ENCODE measurements around the gene FGF6. TPM values are rescaled to one million over a fixed set of nuclear protein-coding genes. Genes with fewer than 3 reads are reported as not detected.
"Not testable (repeated sequence)": the region's sequence is repeated elsewhere in the genome, so short reads cannot be mapped to it uniquely, and the experiment has no call there.

FGF6 gene
- total RNA-seq, 1 donor, result not detected

DNA sequence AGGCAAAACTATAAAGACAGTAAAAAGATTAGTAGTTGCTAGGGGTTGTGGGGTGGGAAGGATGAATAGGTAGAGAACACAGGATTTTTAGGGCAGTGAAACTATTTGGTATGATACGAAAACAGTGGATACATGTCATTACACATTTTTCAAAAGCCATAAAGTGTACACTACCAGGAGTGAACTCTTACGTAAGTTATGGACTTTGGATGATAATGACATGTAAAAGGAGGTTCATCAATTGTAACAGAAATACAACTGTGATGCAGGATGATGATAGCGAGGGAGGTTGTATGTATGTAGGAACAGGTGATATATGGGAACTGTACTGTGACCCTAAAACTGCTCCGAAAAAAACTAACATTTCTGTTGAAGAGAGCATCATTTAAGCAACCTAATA is 15.1 kb upstream of the FGF6 start:
- no peaks in the 10 kb centered on the region for H3K27me3 ChIP-seq (ENCODE audit: insufficient read depth, low read length)
- TF ChIP-seq, protein P1, sequence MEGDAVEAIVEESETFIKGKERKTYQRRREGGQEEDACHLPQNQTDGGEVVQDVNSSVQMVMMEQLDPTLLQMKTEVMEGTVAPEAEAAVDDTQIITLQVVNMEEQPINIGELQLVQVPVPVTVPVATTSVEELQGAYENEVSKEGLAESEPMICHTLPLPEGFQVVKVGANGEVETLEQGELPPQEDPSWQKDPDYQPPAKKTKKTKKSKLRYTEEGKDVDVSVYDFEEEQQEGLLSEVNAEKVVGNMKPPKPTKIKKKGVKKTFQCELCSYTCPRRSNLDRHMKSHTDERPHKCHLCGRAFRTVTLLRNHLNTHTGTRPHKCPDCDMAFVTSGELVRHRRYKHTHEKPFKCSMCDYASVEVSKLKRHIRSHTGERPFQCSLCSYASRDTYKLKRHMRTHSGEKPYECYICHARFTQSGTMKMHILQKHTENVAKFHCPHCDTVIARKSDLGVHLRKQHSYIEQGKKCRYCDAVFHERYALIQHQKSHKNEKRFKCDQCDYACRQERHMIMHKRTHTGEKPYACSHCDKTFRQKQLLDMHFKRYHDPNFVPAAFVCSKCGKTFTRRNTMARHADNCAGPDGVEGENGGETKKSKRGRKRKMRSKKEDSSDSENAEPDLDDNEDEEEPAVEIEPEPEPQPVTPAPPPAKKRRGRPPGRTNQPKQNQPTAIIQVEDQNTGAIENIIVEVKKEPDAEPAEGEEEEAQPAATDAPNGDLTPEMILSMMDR (IDR thresholded peaks at IDR 0.05; ENCODE audit: extremely low read depth, low read depth, low read length), result no peak

DNA sequence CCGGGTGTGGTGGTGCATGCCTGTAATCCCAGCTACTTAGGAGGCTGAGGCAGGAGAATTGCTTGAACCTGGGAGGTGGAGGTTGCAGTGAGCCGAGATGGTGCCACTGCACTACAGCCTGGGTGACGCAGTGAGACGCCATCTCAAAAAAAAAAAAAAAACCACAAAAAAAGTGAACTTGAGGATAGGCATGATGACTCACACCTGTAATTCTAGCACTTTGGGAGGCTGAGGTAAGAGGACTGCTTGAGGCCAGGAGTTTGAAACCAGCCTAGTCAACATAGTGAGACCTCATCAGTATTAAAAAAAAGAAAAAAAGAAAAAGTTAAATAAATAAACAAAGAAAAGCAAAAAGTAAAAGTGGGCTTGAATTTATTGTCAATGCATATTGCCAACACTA is 10.2 kb upstream of the FGF6 start:
- not testable (repeated sequence) for H3K79me2 ChIP-seq (ENCODE audit: insufficient read depth, low read length); H3K27ac ChIP-seq (ENCODE audit: low read depth, low read length); DNase-seq (ENCODE audit: insufficient read length, low spot score, missing footprints); H3K4me2 ChIP-seq (ENCODE audit: insufficient read depth, low read length); H4K20me1 ChIP-seq (ENCODE audit: insufficient read depth, low read length); H3K4me1 ChIP-seq (ENCODE audit: insufficient read depth, low read length); H3K27me3 ChIP-seq (ENCODE audit: insufficient read depth, low read length); H2AFZ ChIP-seq (ENCODE audit: low read length); H3K4me3 ChIP-seq (ENCODE audit: insufficient read depth, low read length); H3K9me3 ChIP-seq (ENCODE audit: low read depth, low read length); H3K36me3 ChIP-seq (ENCODE audit: insufficient read depth, low read length)

More for the DNA sequence above, 15.1 kb upstream of the FGF6 start:
- no peak overlapping the region for H3K4me3 ChIP-seq (ENCODE audit: insufficient read depth, low read length)
- H3K4me2 ChIP-seq (ENCODE audit: insufficient read depth, low read length), result no peak overlapping the region
- no peak overlapping the region for H2AFZ ChIP-seq (ENCODE audit: low read length)
- no peaks in the 10 kb centered on the region for H3K36me3 ChIP-seq (ENCODE audit: insufficient read depth, low read length)
- no peaks in the 10 kb centered on the region for H3K9me3 ChIP-seq (ENCODE audit: low read depth, low read length)
- DNase-seq (ENCODE audit: insufficient read length, low spot score, missing footprints), result no peak
- H3K27ac ChIP-seq (ENCODE audit: low read depth, low read length), result no peak overlapping the region
- H3K4me1 ChIP-seq (ENCODE audit: insufficient read depth, low read length), result no peaks in the 10 kb centered on the region
- no peaks in the 10 kb centered on the region for H3K79me2 ChIP-seq (ENCODE audit: insufficient read depth, low read length)
- no peaks in the 10 kb centered on the region for H4K20me1 ChIP-seq (ENCODE audit: insufficient read depth, low read length)

DNA sequence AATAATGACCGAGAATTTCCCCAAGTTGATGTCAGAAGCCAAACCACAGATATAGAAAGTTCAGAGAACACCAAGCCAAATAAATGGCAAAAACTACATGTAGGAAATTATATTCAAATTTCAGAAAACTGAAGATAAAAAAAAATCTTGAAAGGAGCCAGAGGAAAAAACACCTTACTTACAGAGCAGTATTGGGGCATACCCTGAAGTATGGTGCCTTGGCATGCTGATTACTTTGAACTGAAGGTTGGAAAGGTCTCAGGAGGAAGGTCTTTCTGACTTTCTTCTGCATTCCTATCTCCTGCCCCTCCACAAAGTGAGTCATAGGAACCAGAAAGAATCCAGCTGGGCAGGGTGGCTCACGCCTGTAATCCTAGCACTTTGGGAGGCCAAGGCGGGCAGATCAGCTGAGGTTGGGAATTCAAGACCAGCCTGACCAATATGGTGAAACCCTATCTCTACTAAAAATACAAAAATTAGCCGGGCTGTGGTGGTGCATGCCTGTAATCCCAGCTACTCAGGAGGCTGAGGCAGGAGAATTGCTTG is 8.8 kb upstream of the FGF6 start:
- DNase-seq (ENCODE audit: insufficient read length, low spot score, missing footprints), result no peak
- Histone ChIP-seq H3K27me3 (ENCODE audit: insufficient read depth, low read length) (peaks cover 5% of the 10 kb centered on the region), H3K4me1 (ENCODE audit: insufficient read depth, low read length) (no peaks in the 10 kb centered on the region), H3K27ac (ENCODE audit: low read depth, low read length) (no peak overlapping the region), H4K20me1 (ENCODE audit: insufficient read depth, low read length) (no peaks in the 10 kb centered on the region), H3K36me3 (ENCODE audit: insufficient read depth, low read length) (no peaks in the 10 kb centered on the region), H3K79me2 (ENCODE audit: insufficient read depth, low read length) (no peaks in the 10 kb centered on the region), H3K4me2 (ENCODE audit: insufficient read depth, low read length) (no peak overlapping the region), H2AFZ (ENCODE audit: low read length) (no peak overlapping the region), H3K4me3 (ENCODE audit: insufficient read depth, low read length) (no peak overlapping the region), H3K9me3 (ENCODE audit: low read depth, low read length) (no peaks in the 10 kb centered on the region)
- TF ChIP-seq, protein P1 (IDR thresholded peaks at IDR 0.05; ENCODE audit: extremely low read depth, low read depth, low read length), result no peak

DNA sequence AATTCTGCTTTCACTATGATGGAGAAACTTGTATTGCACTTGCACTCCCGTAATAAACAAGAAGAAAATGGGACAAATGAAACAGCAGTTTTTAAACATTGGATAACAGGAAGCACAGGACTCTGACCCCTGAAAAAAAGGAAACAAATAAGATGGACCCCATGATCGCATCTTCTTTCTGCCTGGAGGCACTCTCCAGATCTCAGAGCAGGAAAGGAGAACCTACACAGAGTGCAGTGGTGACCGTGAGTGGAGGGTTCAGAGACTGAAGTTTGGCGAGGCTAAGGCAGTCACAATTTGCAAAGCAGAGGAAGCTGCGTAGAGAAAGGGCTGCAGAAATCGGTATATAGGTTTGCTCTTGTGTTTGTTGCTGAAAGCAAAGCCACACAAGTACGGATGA is 6.1 kb upstream of the FGF6 start:
- peak; percentile 74 for DNase-seq (ENCODE audit: insufficient read length, low spot score, missing footprints)
- no peak overlapping the region for H3K4me3 ChIP-seq (ENCODE audit: insufficient read depth, low read length)
- TF ChIP-seq, protein P1 (IDR thresholded peaks at IDR 0.05; ENCODE audit: extremely low read depth, low read depth, low read length), result no peak
- H3K79me2 ChIP-seq (ENCODE audit: insufficient read depth, low read length), result no peaks in the 10 kb centered on the region
- no peaks in the 10 kb centered on the region for H4K20me1 ChIP-seq (ENCODE audit: insufficient read depth, low read length)
- H3K4me1 ChIP-seq (ENCODE audit: insufficient read depth, low read length), result no peaks in the 10 kb centered on the region
- H3K27ac ChIP-seq (ENCODE audit: low read depth, low read length), result no peak overlapping the region
- H3K36me3 ChIP-seq (ENCODE audit: insufficient read depth, low read length), result no peaks in the 10 kb centered on the region
- H2AFZ ChIP-seq (ENCODE audit: low read length), result no peak overlapping the region
- no peak overlapping the region for H3K4me2 ChIP-seq (ENCODE audit: insufficient read depth, low read length)
- no peaks in the 10 kb centered on the region for H3K9me3 ChIP-seq (ENCODE audit: low read depth, low read length)
- H3K27me3 ChIP-seq (ENCODE audit: insufficient read depth, low read length), result peaks cover 7% of the 10 kb centered on the region

Measured in osteoblast (primary cell).